PC-3 (cell line): ENCODE results near the gene TXNDC5. TPM values are rescaled to one million over a fixed set of nuclear protein-coding genes. Genes with fewer than 3 reads are reported as not detected.

Experiments used
- total RNA-seq: library from RNA; depleted of rRNA; stranded (reverse); fragments of >200 nt; gene quantifications from 2 replicates; pipeline ENCODE4 v1.2.3, GENCODE V29; 2014; rRNA removed

TXNDC5 gene
- total RNA-seq, 1 experiment from 2014 or later, result 221 TPM

Other genes starting within 250 kb of the TXNDC5 start
- gene BMP6, start 184.7 kb downstream of the TXNDC5 start, total RNA-seq, result 0.15 and 1.3 TPM in 2 replicates
- gene BLOC1S5, start 153.6 kb upstream of the TXNDC5 start, total RNA-seq, result 5.8 and 9.1 TPM in 2 replicates
- gene EEF1E1, start 191.8 kb upstream of the TXNDC5 start, total RNA-seq, result 64.6 and 72.6 TPM in 2 replicates